ENCODE data around the gene DCAF7. TPM values are rescaled to one million over a fixed set of nuclear protein-coding genes. Genes with fewer than 3 reads are reported as not detected.

DCAF7 gene
- polyA plus RNA-seq, 6 donors from 2014 or later: 58.6 to 88.5 (median 79.1) TPM

- no peaks in the 10 kb centered on the region for H3K9me3 Mint-ChIP-seq
- H3K27ac Mint-ChIP-seq: no peak overlapping the region
- peaks cover 6 to 34% (median 27%) of the 10 kb centered on the region in 3 donors for H3K27me3 Mint-ChIP-seq
- no peak overlapping the region for H3K4me3 Mint-ChIP-seq
- peaks cover 0 to 4% (median 4%) of the 10 kb centered on the region in 3 donors for H3K4me1 Mint-ChIP-seq
- DNase-seq (no peak), ATAC-seq (ENCODE audit: low read depth in 2 of 2) (no peak)
- no peaks in the 10 kb centered on the region for H3K36me3 Mint-ChIP-seq
Measured at GRCh38 chr17:63530557-63531021, 19.7 kb upstream of the DCAF7 start.

DNA sequence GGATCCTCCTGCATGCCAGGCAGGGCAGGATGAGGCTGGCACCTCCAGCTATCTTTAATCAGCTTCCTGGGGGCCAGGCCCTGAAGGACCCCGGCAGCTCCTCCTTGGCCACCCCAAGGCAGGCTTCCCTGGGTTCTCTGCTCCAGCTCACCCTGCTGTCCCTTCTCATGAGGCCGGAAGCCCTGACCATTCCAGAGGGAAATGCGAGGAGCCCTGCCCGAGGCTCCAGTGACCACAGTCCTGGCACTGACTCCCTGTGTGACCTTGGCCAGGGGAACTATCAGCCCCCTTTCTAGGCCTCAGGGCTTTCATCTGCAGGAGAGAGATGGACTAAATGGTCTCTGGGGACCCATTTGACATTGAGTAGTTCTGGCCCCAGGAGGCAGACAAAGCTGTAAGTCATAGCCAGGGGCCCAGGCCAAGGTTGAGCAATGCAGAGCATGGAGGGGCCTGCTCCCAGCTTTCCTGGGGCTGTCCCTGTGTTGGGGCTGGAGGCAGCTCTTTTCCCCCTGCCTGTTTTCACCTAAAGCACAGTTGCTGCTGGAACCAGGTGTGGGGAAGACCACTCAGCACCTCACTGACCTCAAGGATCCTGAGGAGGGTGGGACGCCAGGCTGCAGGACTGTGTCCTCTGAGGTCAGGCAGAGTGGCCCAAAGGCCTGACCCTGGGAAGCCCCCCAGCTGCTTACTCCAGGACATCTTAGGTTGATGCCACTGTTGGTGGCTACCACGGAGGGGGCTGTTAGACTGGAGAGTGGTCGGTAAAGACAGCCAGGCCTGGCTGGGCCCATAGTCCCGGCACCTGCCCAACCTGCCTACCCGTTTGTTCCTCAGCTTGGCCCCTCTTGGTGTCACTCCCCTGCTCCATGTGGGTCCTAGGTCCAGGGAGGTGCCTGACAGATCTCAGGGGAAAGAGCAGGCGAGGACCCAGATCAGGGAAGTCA lies 19.0 kb upstream of the DCAF7 start:
- H3K4me1 Mint-ChIP-seq: peaks cover 0 to 4% (median 4%) of the 10 kb centered on the region in 3 donors
- no peaks in the 10 kb centered on the region for H3K36me3 Mint-ChIP-seq
- no peak for ATAC-seq (ENCODE audit: low read depth in 2 of 2)
- no peaks in the 10 kb centered on the region for H3K9me3 Mint-ChIP-seq
- H3K27ac Mint-ChIP-seq: peak overlapping the region in 1 of 6 donors; percentile 18
- no peak for DNase-seq
- peaks cover 4 to 36% (median 34%) of the 10 kb centered on the region in 3 donors for H3K27me3 Mint-ChIP-seq
- no peak overlapping the region for H3K4me3 Mint-ChIP-seq

GRCh38 chr17:63533433-63534077 lies 16.7 kb upstream of the DCAF7 start:
- Mint-ChIP-seq H3K4me3 (no peak overlapping the region), H3K27ac (no peak overlapping the region), H3K36me3 (no peaks in the 10 kb centered on the region), H3K9me3 (no peaks in the 10 kb centered on the region), H3K27me3 (peaks cover 9 to 42% (median 40%) of the 10 kb centered on the region in 3 donors), H3K4me1 (peaks cover 5 to 12% (median 7%) of the 10 kb centered on the region in 3 donors)
- DNase-seq (no peak), ATAC-seq (ENCODE audit: low read depth in 2 of 2) (no peak)

DNA sequence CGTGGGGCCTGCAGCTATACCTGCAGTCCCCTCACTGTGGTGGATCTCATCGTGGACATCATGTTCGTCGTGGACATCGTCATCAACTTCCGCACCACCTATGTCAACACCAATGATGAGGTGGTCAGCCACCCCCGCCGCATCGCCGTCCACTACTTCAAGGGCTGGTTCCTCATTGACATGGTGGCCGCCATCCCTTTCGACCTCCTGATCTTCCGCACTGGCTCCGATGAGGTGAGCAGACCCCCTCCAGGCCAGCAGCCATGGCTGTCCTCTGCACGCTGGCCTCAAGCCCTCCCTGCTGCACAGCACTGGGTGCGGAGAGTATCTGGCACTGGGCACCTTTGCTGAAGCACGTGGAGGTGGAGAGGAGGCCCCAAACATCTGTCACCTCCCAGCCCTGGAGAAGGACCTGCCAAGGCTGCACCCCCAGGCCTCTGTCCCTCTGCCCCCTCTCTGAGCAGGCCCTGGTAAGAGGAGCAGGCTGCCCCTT lies 16.2 kb upstream of the DCAF7 start:
- no peak overlapping the region for H3K4me3 Mint-ChIP-seq
- no peaks in the 10 kb centered on the region for H3K9me3 Mint-ChIP-seq
- H3K36me3 Mint-ChIP-seq: no peaks in the 10 kb centered on the region
- peaks cover 14 to 48% (median 46%) of the 10 kb centered on the region in 3 donors for H3K27me3 Mint-ChIP-seq
- H3K27ac Mint-ChIP-seq: no peak overlapping the region
- ATAC-seq (ENCODE audit: low read depth in 2 of 2): no peak
- no peak for DNase-seq
- peaks cover 7 to 15% (median 10%) of the 10 kb centered on the region in 3 donors for H3K4me1 Mint-ChIP-seq

DNA sequence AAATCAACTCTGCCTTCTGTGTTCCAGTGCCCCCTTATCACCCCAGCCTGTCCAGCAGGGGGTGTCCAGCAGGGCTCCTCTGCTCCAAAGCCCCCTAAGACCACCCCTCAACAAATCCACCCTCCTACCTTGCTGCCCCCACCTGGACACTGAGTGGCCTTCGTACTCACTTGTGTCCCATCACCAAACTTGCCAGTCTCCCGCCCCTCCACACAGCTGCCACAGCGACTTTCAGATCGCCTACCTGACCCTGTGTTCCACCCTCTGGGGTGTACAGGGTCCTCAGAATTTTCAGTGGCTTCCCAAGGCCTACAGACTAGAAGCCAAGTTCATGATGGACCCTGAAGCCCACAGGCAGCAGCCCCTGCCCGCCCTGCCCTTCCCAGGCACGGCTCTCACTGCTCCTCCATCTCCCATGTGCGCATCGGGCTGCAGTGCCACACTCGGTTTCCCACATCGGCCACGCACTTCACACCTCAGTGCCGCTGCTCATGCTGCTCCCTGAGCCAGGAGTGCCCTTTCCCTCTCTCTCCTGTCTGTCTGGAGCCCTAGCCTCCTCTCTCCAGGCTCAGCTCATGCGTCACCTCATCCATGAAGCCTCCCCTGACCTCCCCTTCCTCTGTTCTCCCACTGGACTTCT lies 15.3 kb upstream of the DCAF7 start:
- peak overlapping the region in 1 of 8 donors; percentile 54 for H3K4me3 Mint-ChIP-seq
- DNase-seq (no peak), ATAC-seq (ENCODE audit: low read depth in 2 of 2) (no peak)
- H3K27ac Mint-ChIP-seq: peak overlapping the region in 1 of 6 donors; percentile 67
- no peaks in the 10 kb centered on the region for H3K36me3 Mint-ChIP-seq
- H3K4me1 Mint-ChIP-seq: peaks cover 7 to 12% (median 11%) of the 10 kb centered on the region in 3 donors
- peaks cover 21 to 56% (median 54%) of the 10 kb centered on the region in 3 donors for H3K27me3 Mint-ChIP-seq
- H3K9me3 Mint-ChIP-seq: no peaks in the 10 kb centered on the region

DNA sequence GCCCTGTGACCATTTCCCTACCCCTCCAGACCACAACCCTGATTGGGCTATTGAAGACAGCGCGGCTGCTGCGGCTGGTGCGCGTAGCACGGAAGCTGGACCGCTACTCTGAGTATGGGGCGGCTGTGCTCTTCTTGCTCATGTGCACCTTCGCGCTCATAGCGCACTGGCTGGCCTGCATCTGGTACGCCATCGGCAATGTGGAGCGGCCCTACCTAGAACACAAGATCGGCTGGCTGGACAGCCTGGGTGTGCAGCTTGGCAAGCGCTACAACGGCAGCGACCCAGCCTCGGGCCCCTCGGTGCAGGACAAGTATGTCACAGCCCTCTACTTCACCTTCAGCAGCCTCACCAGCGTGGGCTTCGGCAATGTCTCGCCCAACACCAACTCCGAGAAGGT lies 14.6 kb upstream of the DCAF7 start:
- DNase-seq: no peak
- no peak overlapping the region for H3K27ac Mint-ChIP-seq
- no peak overlapping the region for H3K4me3 Mint-ChIP-seq
- no peak for ATAC-seq (ENCODE audit: low read depth in 2 of 2)
- H3K4me1 Mint-ChIP-seq: peaks cover 7 to 12% (median 11%) of the 10 kb centered on the region in 3 donors
- peaks cover 21 to 62% (median 58%) of the 10 kb centered on the region in 3 donors for H3K27me3 Mint-ChIP-seq
- no peaks in the 10 kb centered on the region for H3K9me3 Mint-ChIP-seq
- H3K36me3 Mint-ChIP-seq: no peaks in the 10 kb centered on the region

- peaks cover 21 to 66% (median 61%) of the 10 kb centered on the region in 3 donors for H3K27me3 Mint-ChIP-seq
- no peak overlapping the region for H3K27ac Mint-ChIP-seq
- H3K4me3 Mint-ChIP-seq: peak overlapping the region in 1 of 8 donors; percentile 7
- H3K36me3 Mint-ChIP-seq: no peaks in the 10 kb centered on the region
- ATAC-seq (ENCODE audit: low read depth in 2 of 2): no peak
- peaks cover 7 to 12% (median 11%) of the 10 kb centered on the region in 3 donors for H3K4me1 Mint-ChIP-seq
- DNase-seq: no peak
- no peaks in the 10 kb centered on the region for H3K9me3 Mint-ChIP-seq
Measured at GRCh38 chr17:63537001-63537400, 13.3 kb upstream of the DCAF7 start.

DNA sequence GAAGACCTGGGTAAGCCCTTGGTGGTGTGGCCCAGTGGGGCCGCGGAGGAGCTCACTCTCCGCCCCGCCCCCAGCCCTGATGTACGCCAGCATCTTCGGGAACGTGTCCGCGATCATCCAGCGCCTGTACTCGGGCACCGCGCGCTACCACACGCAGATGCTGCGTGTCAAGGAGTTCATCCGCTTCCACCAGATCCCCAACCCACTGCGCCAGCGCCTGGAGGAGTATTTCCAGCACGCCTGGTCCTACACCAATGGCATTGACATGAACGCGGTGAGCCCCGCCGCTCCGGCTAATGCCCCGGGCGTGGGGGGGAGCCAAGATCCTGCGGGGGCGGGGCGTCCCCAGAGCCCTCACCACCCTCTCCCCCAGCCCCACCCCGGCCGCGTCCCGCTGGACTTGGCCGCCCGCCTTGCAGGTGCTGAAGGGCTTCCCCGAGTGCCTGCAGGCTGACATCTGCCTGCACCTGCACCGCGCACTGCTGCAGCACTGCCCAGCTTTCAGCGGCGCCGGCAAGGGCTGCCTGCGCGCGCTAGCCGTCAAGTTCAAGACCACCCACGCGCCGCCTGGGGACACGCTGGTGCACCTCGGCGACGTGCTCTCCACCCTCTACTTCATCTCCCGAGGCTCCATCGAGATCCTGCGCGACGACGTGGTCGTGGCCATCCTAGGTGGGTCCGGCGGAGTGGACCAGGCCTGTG lies 12.1 kb upstream of the DCAF7 start:
- ATAC-seq (ENCODE audit: low read depth in 2 of 2) (peak; percentile 50 to 62), DNase-seq (no peak)
- Mint-ChIP-seq H3K9me3 (no peaks in the 10 kb centered on the region), H3K4me1 (peaks cover 7 to 12% (median 11%) of the 10 kb centered on the region in 3 donors), H3K27ac (no peak overlapping the region), H3K36me3 (no peaks in the 10 kb centered on the region), H3K27me3 (peaks cover 21 to 66% (median 61%) of the 10 kb centered on the region in 3 donors), H3K4me3 (peak overlapping the region in 6 of 8 donors; percentile 62 to 75 (median 68))

GRCh38 chr17:63538693-63539595 lies 11.3 kb upstream of the DCAF7 start:
- no peaks in the 10 kb centered on the region for H3K36me3 Mint-ChIP-seq
- no peaks in the 10 kb centered on the region for H3K9me3 Mint-ChIP-seq
- no peak overlapping the region for H3K27ac Mint-ChIP-seq
- no peak for ATAC-seq (ENCODE audit: low read depth in 2 of 2)
- H3K27me3 Mint-ChIP-seq: peaks cover 21 to 62% (median 59%) of the 10 kb centered on the region in 3 donors
- DNase-seq: no peak
- H3K4me3 Mint-ChIP-seq: peak overlapping the region in 7 of 8 donors; percentile 9 to 75 (median 65)
- H3K4me1 Mint-ChIP-seq: peaks cover 7 to 12% (median 11%) of the 10 kb centered on the region in 3 donors

GRCh38 chr17:63540590-63540989 lies 9.7 kb upstream of the DCAF7 start:
- Mint-ChIP-seq H3K4me3 (peak overlapping the region in 1 of 8 donors; percentile 41), H3K9me3 (no peaks in the 10 kb centered on the region), H3K27me3 (peaks cover 17 to 46% (median 43%) of the 10 kb centered on the region in 3 donors), H3K4me1 (peaks cover 4 to 12% (median 11%) of the 10 kb centered on the region in 3 donors), H3K27ac (no peak overlapping the region), H3K36me3 (no peaks in the 10 kb centered on the region)
- no peak for DNase-seq
- ATAC-seq (ENCODE audit: low read depth in 2 of 2): no peak

DNA sequence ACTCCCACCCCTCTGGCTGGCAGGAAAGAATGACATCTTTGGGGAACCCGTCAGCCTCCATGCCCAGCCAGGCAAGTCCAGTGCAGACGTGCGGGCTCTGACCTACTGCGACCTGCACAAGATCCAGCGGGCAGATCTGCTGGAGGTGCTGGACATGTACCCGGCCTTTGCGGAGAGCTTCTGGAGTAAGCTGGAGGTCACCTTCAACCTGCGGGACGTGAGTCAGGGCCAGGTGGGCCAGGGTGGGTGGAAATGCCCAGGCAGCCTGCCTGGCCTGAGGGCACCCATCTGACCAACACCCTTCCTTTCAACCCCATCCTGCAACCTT lies 8.1 kb upstream of the DCAF7 start:
- DNase-seq: no peak
- no peak overlapping the region for H3K4me3 Mint-ChIP-seq
- ATAC-seq (ENCODE audit: low read depth in 2 of 2): no peak
- H3K36me3 Mint-ChIP-seq: no peaks in the 10 kb centered on the region
- peaks cover 14 to 37% (median 32%) of the 10 kb centered on the region in 3 donors for H3K27me3 Mint-ChIP-seq
- no peaks in the 10 kb centered on the region for H3K9me3 Mint-ChIP-seq
- H3K4me1 Mint-ChIP-seq: peaks cover 4 to 12% (median 12%) of the 10 kb centered on the region in 3 donors
- no peak overlapping the region for H3K27ac Mint-ChIP-seq

Measured in naive B cell (primary cell).